ENCODE results near the gene CPNE7. TPM values are rescaled to one million over a fixed set of nuclear protein-coding genes. Genes with fewer than 3 reads are reported as not detected.

CPNE7 gene
- total and polyA plus RNA-seq, 9 of the 15 experiments (the other 6 are each of a cell fraction or from before 2014, with no cell fraction given) = 0.30 to 73.4 (median 32.7) TPM

DNA sequence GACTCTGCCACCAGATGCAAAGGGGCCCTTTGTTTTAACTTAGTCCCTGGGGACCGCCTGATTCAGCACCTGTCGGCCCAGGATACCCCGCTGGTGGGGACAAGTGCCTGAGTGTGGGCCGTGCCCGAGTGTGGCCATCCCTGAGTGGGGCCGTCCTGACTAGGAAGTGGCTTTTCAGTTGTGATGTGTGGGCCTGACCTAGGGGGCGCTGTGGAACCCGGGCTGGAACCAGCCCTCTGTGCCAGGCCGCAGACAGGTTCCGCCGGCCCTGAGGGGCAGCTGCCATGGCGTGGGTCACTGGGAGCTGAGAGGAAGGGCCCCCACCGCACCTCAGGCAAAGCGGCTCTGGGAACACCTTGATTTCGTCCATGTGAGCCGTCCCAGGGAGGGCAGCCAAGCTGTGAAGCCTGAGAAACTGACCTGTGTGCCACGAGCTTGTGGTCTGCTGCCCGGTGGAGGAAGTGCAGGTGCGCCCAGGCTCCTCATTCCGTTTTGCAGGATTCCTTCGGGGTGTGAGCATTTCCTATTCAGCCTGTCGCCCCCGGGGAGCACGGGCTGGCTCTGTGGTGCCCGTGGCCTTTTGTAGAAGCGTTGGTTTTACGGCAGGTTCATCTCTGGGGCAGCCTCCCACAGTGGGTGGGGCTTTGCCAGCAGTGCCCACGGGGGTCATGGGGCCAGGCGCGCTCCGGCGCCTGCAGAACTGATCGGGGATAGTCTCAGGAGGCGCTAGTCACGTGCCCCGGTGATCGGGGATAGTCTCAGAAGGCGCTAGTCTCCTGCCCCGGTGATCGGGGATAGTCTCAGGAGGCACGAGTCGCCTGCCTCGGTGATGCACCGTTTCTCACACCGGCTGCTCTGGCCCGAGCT is 9.8 kb upstream of the CPNE7 start (continued):
- TF ChIP-seq CAMTA2 (CRISPR knock-in tag; conservative IDR thresholded peaks at IDR 0.05) (no peak), HDGF (IDR thresholded peaks at IDR 0.05) (no peak), ZNF354B (CRISPR knock-in tag; IDR thresholded peaks at IDR 0.05) (no peak), PCBP1 (IDR thresholded peaks at IDR 0.05; ENCODE audit: low read depth, low read length, poor library complexity, severe bottlenecking) (peak; percentile 43), TAF15 (IDR thresholded peaks at IDR 0.05; ENCODE audit: low read depth, low read length) (peak; percentile 94), TGIF2 (CRISPR knock-in tag; IDR thresholded peaks at IDR 0.05) (no peak), HNRNPLL (IDR thresholded peaks at IDR 0.05; ENCODE audit: low read depth, low read length, poor library complexity, severe bottlenecking) (no peak), ZFPM2 (CRISPR knock-in tag; IDR thresholded peaks at IDR 0.05) (no peak), L3MBTL2 (IDR thresholded peaks at IDR 0.05) (peak; percentile 60), DIDO1 (tag; IDR thresholded peaks at IDR 0.05; ENCODE audit: low read depth) (no peak), SAFB (IDR thresholded peaks at IDR 0.05; ENCODE audit: borderline replicate concordance, low read depth, low read length) (peak; percentile 71; the same call in 1 of the 2 replicates), NR2F6 (CRISPR knock-in tag; IDR thresholded peaks at IDR 0.05) (0 out of 2 replicates have a peak, but pooled peaks have one; percentile 85), KLF16 (IDR thresholded peaks at IDR 0.05) (no peak)
- TF ChIP-seq, protein P1, sequence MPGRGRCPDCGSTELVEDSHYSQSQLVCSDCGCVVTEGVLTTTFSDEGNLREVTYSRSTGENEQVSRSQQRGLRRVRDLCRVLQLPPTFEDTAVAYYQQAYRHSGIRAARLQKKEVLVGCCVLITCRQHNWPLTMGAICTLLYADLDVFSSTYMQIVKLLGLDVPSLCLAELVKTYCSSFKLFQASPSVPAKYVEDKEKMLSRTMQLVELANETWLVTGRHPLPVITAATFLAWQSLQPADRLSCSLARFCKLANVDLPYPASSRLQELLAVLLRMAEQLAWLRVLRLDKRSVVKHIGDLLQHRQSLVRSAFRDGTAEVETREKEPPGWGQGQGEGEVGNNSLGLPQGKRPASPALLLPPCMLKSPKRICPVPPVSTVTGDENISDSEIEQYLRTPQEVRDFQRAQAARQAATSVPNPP (IDR thresholded peaks at IDR 0.05; ENCODE audit: borderline replicate concordance, insufficient read depth, insufficient read length) = no peak
- TF ChIP-seq, protein P2, sequence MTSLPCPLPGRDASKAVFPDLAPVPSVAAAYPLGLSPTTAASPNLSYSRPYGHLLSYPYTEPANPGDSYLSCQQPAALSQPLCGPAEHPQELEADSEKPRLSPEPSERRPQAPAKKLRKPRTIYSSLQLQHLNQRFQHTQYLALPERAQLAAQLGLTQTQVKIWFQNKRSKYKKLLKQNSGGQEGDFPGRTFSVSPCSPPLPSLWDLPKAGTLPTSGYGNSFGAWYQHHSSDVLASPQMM (CRISPR knock-in tag; IDR thresholded peaks at IDR 0.05) = no peak
- TF ChIP-seq, protein P3, sequence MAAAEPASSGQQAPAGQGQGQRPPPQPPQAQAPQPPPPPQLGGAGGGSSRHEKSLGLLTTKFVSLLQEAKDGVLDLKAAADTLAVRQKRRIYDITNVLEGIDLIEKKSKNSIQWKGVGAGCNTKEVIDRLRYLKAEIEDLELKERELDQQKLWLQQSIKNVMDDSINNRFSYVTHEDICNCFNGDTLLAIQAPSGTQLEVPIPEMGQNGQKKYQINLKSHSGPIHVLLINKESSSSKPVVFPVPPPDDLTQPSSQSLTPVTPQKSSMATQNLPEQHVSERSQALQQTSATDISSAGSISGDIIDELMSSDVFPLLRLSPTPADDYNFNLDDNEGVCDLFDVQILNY (CRISPR knock-in tag; IDR thresholded peaks at IDR 0.05) = no peak
- TF ChIP-seq, protein P4, sequence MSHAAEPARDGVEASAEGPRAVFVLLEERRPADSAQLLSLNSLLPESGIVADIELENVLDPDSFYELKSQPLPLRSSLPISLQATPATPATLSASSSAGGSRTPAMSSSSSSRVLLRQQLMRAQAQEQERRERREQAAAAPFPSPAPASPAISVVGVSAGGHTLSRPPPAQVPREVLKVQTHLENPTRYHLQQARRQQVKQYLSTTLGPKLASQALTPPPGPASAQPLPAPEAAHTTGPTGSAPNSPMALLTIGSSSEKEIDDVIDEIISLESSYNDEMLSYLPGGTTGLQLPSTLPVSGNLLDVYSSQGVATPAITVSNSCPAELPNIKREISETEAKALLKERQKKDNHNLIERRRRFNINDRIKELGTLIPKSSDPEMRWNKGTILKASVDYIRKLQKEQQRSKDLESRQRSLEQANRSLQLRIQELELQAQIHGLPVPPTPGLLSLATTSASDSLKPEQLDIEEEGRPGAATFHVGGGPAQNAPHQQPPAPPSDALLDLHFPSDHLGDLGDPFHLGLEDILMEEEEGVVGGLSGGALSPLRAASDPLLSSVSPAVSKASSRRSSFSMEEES (CRISPR knock-in tag; IDR thresholded peaks at IDR 0.05) = peak; percentile 81
- TF ChIP-seq, protein P5, sequence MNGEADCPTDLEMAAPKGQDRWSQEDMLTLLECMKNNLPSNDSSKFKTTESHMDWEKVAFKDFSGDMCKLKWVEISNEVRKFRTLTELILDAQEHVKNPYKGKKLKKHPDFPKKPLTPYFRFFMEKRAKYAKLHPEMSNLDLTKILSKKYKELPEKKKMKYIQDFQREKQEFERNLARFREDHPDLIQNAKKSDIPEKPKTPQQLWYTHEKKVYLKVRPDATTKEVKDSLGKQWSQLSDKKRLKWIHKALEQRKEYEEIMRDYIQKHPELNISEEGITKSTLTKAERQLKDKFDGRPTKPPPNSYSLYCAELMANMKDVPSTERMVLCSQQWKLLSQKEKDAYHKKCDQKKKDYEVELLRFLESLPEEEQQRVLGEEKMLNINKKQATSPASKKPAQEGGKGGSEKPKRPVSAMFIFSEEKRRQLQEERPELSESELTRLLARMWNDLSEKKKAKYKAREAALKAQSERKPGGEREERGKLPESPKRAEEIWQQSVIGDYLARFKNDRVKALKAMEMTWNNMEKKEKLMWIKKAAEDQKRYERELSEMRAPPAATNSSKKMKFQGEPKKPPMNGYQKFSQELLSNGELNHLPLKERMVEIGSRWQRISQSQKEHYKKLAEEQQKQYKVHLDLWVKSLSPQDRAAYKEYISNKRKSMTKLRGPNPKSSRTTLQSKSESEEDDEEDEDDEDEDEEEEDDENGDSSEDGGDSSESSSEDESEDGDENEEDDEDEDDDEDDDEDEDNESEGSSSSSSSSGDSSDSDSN (IDR thresholded peaks at IDR 0.05; ENCODE audit: borderline replicate concordance in 1 of 2, low read depth in 2 of 2, low read length in 2 of 2) = no peak
- TF ChIP-seq, protein P6, sequence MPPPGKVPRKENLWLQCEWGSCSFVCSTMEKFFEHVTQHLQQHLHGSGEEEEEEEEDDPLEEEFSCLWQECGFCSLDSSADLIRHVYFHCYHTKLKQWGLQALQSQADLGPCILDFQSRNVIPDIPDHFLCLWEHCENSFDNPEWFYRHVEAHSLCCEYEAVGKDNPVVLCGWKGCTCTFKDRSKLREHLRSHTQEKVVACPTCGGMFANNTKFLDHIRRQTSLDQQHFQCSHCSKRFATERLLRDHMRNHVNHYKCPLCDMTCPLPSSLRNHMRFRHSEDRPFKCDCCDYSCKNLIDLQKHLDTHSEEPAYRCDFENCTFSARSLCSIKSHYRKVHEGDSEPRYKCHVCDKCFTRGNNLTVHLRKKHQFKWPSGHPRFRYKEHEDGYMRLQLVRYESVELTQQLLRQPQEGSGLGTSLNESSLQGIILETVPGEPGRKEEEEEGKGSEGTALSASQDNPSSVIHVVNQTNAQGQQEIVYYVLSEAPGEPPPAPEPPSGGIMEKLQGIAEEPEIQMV (tag; conservative IDR thresholded peaks at IDR 0.05; ENCODE audit: low read depth) = no peak

Measured in K562 (cell line).